Measurements from ENCODE around the gene FEZF2. TPM values are rescaled to one million over a fixed set of nuclear protein-coding genes. Genes with fewer than 3 reads are reported as not detected.

The FEZF2 gene
- total RNA-seq, 3 donors from 2014 or later: not detected

GRCh38 chr3:62355703-62356102, 17.6 kb downstream of the FEZF2 start:
- no peaks in the 10 kb centered on the region for H3K9me3 ChIP-seq
- DNase-seq (no peak), ATAC-seq (no peak)
- TF ChIP-seq CTCF (IDR thresholded peaks at IDR 0.05): no peak
- H3K36me3 ChIP-seq (ENCODE audit: low read depth): no peaks in the 10 kb centered on the region
- H3K4me1 ChIP-seq (ENCODE audit: low read depth): no peaks in the 10 kb centered on the region
- intact Hi-C loops (cut with DNase I, micrococcal nuclease): no loop called here
- no peak overlapping the region for H3K4me3 ChIP-seq

GRCh38 chr3:62343755-62344154, 29.6 kb downstream of the FEZF2 start:
- no peaks in the 10 kb centered on the region for H3K36me3 ChIP-seq (ENCODE audit: low read depth)
- DNase-seq (no peak), ATAC-seq (no peak)
- TF ChIP-seq CTCF (IDR thresholded peaks at IDR 0.05): no peak
- no peaks in the 10 kb centered on the region for H3K9me3 ChIP-seq
- intact Hi-C loops (cut with DNase I, micrococcal nuclease): no loop called here
- no peaks in the 10 kb centered on the region for H3K4me1 ChIP-seq (ENCODE audit: low read depth)
- H3K4me3 ChIP-seq: no peak overlapping the region

GRCh38 chr3:62335196-62335595, 38.2 kb downstream of the FEZF2 start:
- H3K36me3 ChIP-seq (ENCODE audit: low read depth): no peaks in the 10 kb centered on the region
- intact Hi-C loops (cut with DNase I, micrococcal nuclease): no loop called here

GRCh38 chr3:62332835-62333244, 40.5 kb downstream of the FEZF2 start:
- Histone ChIP-seq H3K9me3 (no peaks in the 10 kb centered on the region), H3K36me3 (ENCODE audit: low read depth) (no peaks in the 10 kb centered on the region), H3K4me3 (no peak overlapping the region), H3K4me1 (ENCODE audit: low read depth) (no peaks in the 10 kb centered on the region)
- peak in 1 of 3 donors; percentile 33 for DNase-seq
- intact Hi-C loops (cut with DNase I, micrococcal nuclease): no loop called here
- no peak for TF ChIP-seq CTCF (IDR thresholded peaks at IDR 0.05)
- ATAC-seq: no peak

More at GRCh38 chr3:62335196-62335595, 38.2 kb downstream of the FEZF2 start:
- DNase-seq: no peak
- Histone ChIP-seq H3K4me3 (no peak overlapping the region), H3K9me3 (no peaks in the 10 kb centered on the region), H3K4me1 (ENCODE audit: low read depth) (no peaks in the 10 kb centered on the region)
- TF ChIP-seq CTCF (IDR thresholded peaks at IDR 0.05): no peak
- no peak for ATAC-seq

- DNase-seq: no peak
- TF ChIP-seq CTCF (IDR thresholded peaks at IDR 0.05): no peak
- H3K4me3 ChIP-seq: no peak overlapping the region
- H3K9me3 ChIP-seq: no peaks in the 10 kb centered on the region
- intact Hi-C loops (cut with DNase I, micrococcal nuclease): no loop called here
- no peaks in the 10 kb centered on the region for H3K4me1 ChIP-seq (ENCODE audit: low read depth)
- no peaks in the 10 kb centered on the region for H3K36me3 ChIP-seq (ENCODE audit: low read depth)
- ATAC-seq: no peak
Observed at GRCh38 chr3:62332017-62332416, 41.3 kb downstream of the FEZF2 start.

GRCh38 chr3:62329971-62330370, 43.4 kb downstream of the FEZF2 start:
- DNase-seq: no peak
- TF ChIP-seq CTCF (IDR thresholded peaks at IDR 0.05): no peak
- ATAC-seq: no peak
- no peaks in the 10 kb centered on the region for H3K4me1 ChIP-seq (ENCODE audit: low read depth)
- intact Hi-C loops (cut with DNase I, micrococcal nuclease): no loop called here
- no peak overlapping the region for H3K4me3 ChIP-seq
- no peaks in the 10 kb centered on the region for H3K36me3 ChIP-seq (ENCODE audit: low read depth)
- no peaks in the 10 kb centered on the region for H3K9me3 ChIP-seq
